Breast epithelium (tissue), 4 donors: ENCODE data around the gene RMP24.

Experiments
- DNase-seq, 2 donors: peaks; one replicate each; pipeline ENCODE4 v3.0.0-alpha.2; 2019; ENCODE audit warnings: low spot score in 2 of 2
- H3K27ac ChIP-seq, 2 donors: fragments of 200-600 bp; sonication (generic) in 1 of 2; one replicate each; pipeline ENCODE4 v1.5.1; 2016 to 2019; ENCODE audit warnings: mild to moderate bottlenecking in 1 of 2
- H3K27me3 ChIP-seq, 2 donors: fragments of 200-600 bp; sonication (generic) in 1 of 2; one replicate each; pipeline versions ENCODE4 v1.5.1 to v1.6.0; 2017 to 2019; ENCODE audit warnings: control low read depth in 1 of 2, mild to moderate bottlenecking in 1 of 2
- H3K36me3 ChIP-seq: fragments of 200-600 bp; one replicate; pipeline ENCODE4 v1.5.1; 2019
- H3K4me1 ChIP-seq, 2 donors: fragments of 200-600 bp; sonication (generic); one replicate each; pipeline ENCODE4 v1.5.1; 2016 to 2019; ENCODE audit warnings: control low read depth in 1 of 2
- H3K4me3 ChIP-seq, 3 donors: fragments of 200-600 bp; sonication (generic); 1 replicate in 2 of 3; 2 replicates in 1 of 3; pipeline ENCODE4 v1.5.1; 2016 to 2019; ENCODE audit warnings: mild to moderate bottlenecking in 3 of 3, moderate library complexity in 2 of 3
- H3K9me3 ChIP-seq, 2 donors: fragments of 200-600 bp; sonication (generic) in 1 of 2; one replicate each; pipeline ENCODE4 v1.5.1; 2016 to 2019; ENCODE audit warnings: control low read depth in 1 of 2
- POLR2A ChIP-seq: fragments of 450-650 bp; IDR thresholded peaks from one replicate; pipeline ENCODE4 v1.6.1; 2016; ENCODE audit warnings: antibody characterized with exemption, mild to moderate bottlenecking, moderate library complexity
- POLR2AphosphoS5 ChIP-seq, 3 donors: sonication (generic); formaldehyde crosslinking; IDR thresholded peaks; one replicate each; pipeline ENCODE4 v1.6.1; 2017; ENCODE audit warnings: antibody characterized with exemption in 3 of 3
- intact Hi-C: fragments of 100-400 bp; cut with DNase I; formaldehyde crosslinking; loops from one replicate; pipeline ENCODE4 v1.15.1; 2023; ENCODE audit warnings: low total_unique reads
- TF ChIP-seq, protein P1 (sequence below), 3 donors: fragments of 450-650 bp; IDR thresholded peaks; one replicate each; pipeline ENCODE4 v1.5.1; 2016 to 2017; ENCODE audit warnings: antibody characterized with exemption in 3 of 3, mild to moderate bottlenecking in 3 of 3, moderate library complexity in 3 of 3

RMP24 gene

DNA sequence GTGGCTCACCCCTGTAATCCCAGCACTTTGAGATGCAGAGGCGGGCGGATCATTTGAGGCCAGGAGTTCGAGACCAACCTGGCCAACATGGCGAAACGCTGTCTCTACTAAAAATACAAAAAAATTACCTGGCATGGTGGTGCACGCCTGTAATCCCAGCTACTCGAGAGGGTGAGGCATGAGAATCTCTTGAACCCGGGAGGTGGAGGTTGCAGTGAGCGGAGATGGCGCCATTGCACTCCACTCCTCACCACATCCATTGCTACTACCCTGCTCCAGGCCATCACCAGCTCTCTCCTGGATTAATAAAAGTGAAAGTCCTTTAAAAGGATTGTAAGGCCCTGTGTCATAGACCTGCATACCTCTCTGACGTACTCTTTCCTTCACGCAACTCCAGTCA lies 1.2 kb downstream of the RMP24 start:
- Histone ChIP-seq H3K27me3 (no peaks in the 10 kb centered on the region), H3K4me3 (peak overlapping the region in 2 of 3 donors; percentile 64 to 89), H3K36me3 (no peaks in the 10 kb centered on the region), H3K9me3 (no peaks in the 10 kb centered on the region), H3K4me1 (peaks cover 0 to 8% of the 10 kb centered on the region in 2 donors), H3K27ac (no peak overlapping the region)
- TF ChIP-seq, protein P1, sequence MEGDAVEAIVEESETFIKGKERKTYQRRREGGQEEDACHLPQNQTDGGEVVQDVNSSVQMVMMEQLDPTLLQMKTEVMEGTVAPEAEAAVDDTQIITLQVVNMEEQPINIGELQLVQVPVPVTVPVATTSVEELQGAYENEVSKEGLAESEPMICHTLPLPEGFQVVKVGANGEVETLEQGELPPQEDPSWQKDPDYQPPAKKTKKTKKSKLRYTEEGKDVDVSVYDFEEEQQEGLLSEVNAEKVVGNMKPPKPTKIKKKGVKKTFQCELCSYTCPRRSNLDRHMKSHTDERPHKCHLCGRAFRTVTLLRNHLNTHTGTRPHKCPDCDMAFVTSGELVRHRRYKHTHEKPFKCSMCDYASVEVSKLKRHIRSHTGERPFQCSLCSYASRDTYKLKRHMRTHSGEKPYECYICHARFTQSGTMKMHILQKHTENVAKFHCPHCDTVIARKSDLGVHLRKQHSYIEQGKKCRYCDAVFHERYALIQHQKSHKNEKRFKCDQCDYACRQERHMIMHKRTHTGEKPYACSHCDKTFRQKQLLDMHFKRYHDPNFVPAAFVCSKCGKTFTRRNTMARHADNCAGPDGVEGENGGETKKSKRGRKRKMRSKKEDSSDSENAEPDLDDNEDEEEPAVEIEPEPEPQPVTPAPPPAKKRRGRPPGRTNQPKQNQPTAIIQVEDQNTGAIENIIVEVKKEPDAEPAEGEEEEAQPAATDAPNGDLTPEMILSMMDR (IDR thresholded peaks at IDR 0.05): no peak
- TF ChIP-seq POLR2AphosphoS5 (IDR thresholded peaks at IDR 0.05): no peak
- no peak for TF ChIP-seq POLR2A
- intact Hi-C loops: no loop called here
- no peak for DNase-seq

DNA sequence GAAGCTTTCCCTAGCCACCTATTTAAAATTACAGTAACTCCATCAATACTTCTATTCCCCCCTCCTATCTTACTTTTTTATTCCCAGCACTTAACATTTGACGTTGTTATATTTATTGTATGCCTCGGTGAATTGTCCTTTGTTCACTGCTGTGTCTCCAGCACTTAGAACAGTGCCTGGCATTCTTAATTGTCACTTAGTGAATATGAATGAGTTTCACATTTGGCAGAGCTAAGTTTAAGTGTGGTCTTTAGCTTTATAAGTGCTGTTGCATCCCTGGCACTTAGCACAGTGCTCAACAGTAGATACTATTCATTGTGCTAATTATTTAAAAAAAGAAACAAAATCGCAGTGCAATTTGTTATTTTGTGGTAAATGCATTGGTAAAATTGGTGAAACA lies 1.7 kb downstream of the RMP24 start:
- H3K4me3 ChIP-seq: no peak overlapping the region
- DNase-seq: no peak
- H3K4me1 ChIP-seq: peaks cover 0 to 8% of the 10 kb centered on the region in 2 donors
- no peaks in the 10 kb centered on the region for H3K27me3 ChIP-seq
- no peaks in the 10 kb centered on the region for H3K36me3 ChIP-seq
- no peaks in the 10 kb centered on the region for H3K9me3 ChIP-seq
- no peak overlapping the region for H3K27ac ChIP-seq
- intact Hi-C loops: no loop called here
- TF ChIP-seq POLR2A (no peak), POLR2AphosphoS5 (IDR thresholded peaks at IDR 0.05) (no peak)
- TF ChIP-seq, protein P1 (IDR thresholded peaks at IDR 0.05): no peak

DNA sequence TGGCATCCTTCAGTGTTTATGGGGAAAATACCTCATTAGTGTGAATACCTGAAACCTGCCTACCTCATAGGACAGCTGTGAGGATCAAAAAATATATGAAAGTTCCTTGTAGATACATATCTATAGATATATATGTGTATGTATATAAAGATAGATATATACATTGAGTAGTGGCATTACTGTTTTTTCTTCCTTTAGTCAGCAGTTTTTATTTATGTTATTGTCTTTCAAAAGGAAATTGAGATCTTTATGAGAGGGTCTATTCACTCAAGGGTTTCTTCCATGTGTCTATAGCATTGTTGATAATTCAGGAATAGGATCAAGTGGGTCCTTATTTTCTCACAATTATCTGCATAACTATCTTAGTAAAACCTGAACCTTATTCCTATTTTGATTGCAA lies 6.6 kb downstream of the RMP24 start:
- intact Hi-C loops: no loop called here
- Histone ChIP-seq H3K4me1 (peaks cover 0 to 3% of the 10 kb centered on the region in 2 donors), H3K36me3 (no peaks in the 10 kb centered on the region)

DNA sequence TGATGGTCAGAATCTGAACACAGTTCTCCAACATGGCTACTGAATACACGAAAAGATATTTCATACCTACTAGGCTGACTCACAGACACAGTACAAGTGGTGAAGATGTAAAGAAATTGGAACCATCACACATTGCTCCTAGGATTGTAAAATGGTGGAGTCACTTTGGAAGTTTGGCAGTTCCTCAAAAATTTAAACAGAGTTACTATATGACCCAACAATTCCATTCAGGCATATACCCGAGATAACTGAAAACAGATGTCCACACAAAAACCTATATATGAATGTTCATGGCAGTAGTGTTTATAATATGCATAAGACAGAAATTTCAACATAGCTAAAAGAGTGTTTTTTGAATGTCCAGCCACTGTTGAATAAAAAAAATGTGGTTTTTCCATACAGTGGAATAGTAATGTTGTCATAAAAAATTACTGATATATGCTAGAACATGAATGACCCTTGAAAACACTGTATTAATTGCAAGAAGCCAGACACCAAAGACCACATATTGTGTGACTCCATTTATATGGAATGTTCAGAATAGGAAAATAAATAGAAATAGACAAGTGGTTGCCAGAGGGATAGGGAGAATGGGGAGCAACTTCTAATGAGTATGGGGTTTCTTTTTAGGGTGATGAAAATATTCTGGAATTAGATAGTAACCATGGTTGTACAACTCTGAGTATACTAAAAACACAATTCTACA lies 10.1 kb downstream of the RMP24 start:
- TF ChIP-seq, protein P1 (IDR thresholded peaks at IDR 0.05): no peak
- TF ChIP-seq POLR2AphosphoS5 (IDR thresholded peaks at IDR 0.05): no peak
- no peak for TF ChIP-seq POLR2A
- no peaks in the 10 kb centered on the region for H3K9me3 ChIP-seq
- no peak overlapping the region for H3K27ac ChIP-seq
- no peaks in the 10 kb centered on the region for H3K27me3 ChIP-seq
- no peaks in the 10 kb centered on the region for H3K4me1 ChIP-seq
- intact Hi-C loops: no loop called here
- no peak for DNase-seq
- no peaks in the 10 kb centered on the region for H3K36me3 ChIP-seq
- no peak overlapping the region for H3K4me3 ChIP-seq

More for the DNA sequence above, 6.6 kb downstream of the RMP24 start:
- TF ChIP-seq POLR2AphosphoS5 (IDR thresholded peaks at IDR 0.05): no peak
- TF ChIP-seq, protein P1 (IDR thresholded peaks at IDR 0.05): no peak
- no peak for TF ChIP-seq POLR2A
- Histone ChIP-seq H3K27ac (no peak overlapping the region), H3K27me3 (no peaks in the 10 kb centered on the region), H3K9me3 (no peaks in the 10 kb centered on the region), H3K4me3 (no peak overlapping the region)
- DNase-seq: no peak

DNA sequence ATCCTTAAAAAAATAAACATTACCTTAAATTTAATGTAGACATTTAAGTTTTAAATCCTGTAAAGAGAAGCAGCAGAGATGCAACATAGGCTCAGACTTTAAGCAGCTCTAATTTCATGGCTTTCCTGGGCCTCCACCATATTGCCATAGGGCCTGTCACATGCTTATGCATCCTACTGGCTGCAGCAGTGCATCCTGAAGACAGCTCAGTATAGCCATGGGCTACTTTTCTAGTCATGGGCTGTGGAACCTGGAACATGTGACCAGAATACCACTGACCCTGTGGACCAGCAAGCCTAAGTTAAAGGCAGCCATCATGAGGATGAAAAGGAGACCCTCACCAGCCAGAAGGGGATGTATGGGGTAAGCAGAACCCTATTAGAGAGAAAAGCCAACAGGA lies 10.7 kb downstream of the RMP24 start:
- H3K36me3 ChIP-seq: no peaks in the 10 kb centered on the region
- no peak for DNase-seq
- H3K27me3 ChIP-seq: no peaks in the 10 kb centered on the region
- no peak overlapping the region for H3K4me3 ChIP-seq
- no peak overlapping the region for H3K27ac ChIP-seq
- no peaks in the 10 kb centered on the region for H3K9me3 ChIP-seq
- TF ChIP-seq POLR2A (no peak), POLR2AphosphoS5 (IDR thresholded peaks at IDR 0.05) (no peak)
- TF ChIP-seq, protein P1 (IDR thresholded peaks at IDR 0.05): no peak
- H3K4me1 ChIP-seq: no peaks in the 10 kb centered on the region
- intact Hi-C loops: no loop called here
